Right lobe of liver (tissue), 6 donors: Measurements from ENCODE around the gene UBE2S. TPM values are rescaled to one million over a fixed set of nuclear protein-coding genes. Genes with fewer than 3 reads are reported as not detected.

ENCODE experiments used
- ATAC-seq, 4 donors: fragments of 200-7000 bp; cut with Tn5 transposase; one replicate each; pipeline ENCODE4 v1.9.1; 2020; ENCODE audit warnings: mild to moderate bottlenecking in 4 of 4, moderate library complexity in 4 of 4
- DNase-seq, 3 donors: peaks; one replicate each; pipeline ENCODE4 v3.0.0-alpha.2; 2020
- H3K27ac ChIP-seq, 3 donors: fragments of 200-600 bp; one replicate each; pipeline ENCODE4 v1.8.0; 2022
- H3K27me3 ChIP-seq, 2 donors: fragments of 200-600 bp; one replicate each; pipeline ENCODE4 v1.8.0; 2022
- H3K36me3 ChIP-seq, 4 donors: fragments of 200-600 bp; sonication (generic) in 1 of 4; one replicate each; pipeline versions ENCODE4 v1.5.1 to v1.8.0; 2017 to 2022; ENCODE audit warnings: control low read depth in 1 of 4
- H3K4me1 ChIP-seq, 4 donors: fragments of 200-600 bp; sonication (generic) in 1 of 4; one replicate each; pipeline versions ENCODE4 v1.5.1 to v1.8.0; 2017 to 2022; ENCODE audit warnings: control low read depth in 1 of 4
- H3K4me3 ChIP-seq, 3 donors: fragments of 200-600 bp; one replicate each; pipeline ENCODE4 v1.8.0; 2022
- H3K9me3 ChIP-seq, 4 donors: fragments of 200-600 bp; sonication (generic) in 1 of 4; one replicate each; pipeline versions ENCODE4 v1.5.1 to v1.8.0; 2017 to 2022; ENCODE audit warnings: control low read depth in 1 of 4
- POLR2A ChIP-seq: fragments of 450-650 bp; IDR thresholded peaks from one replicate; pipeline ENCODE4 v1.6.1; 2017; ENCODE audit warnings: antibody characterized with exemption, mild to moderate bottlenecking
- WGBS: methylation state at CpG from one replicate; pipeline ENCODE4 v1.1.6; 2018; ENCODE audit warnings: low coverage, low lambda C conversion rate; ENCODE audit not compliant: insufficient coverage; ENCODE audit errors: missing lambda C conversion rate; 5-methylcytosine and 5-hydroxymethylcytosine counted together
- intact Hi-C, 2 donors: fragments of 100-400 bp; cut with DNase I; formaldehyde crosslinking; loops; one replicate each; pipeline versions ENCODE4 v1.11.2 to v1.14.1; 2022
- total RNA-seq, 6 experiments: library from RNA; depleted of rRNA in 2 of 6; stranded (reverse); fragments of >200 nt in 2 of 6; fragmentation: NEBNext Ultra II Directional in 3 of 6; extraction: Animal tissue kit (Norgen Biotek cat#: 25700) in 3 of 6; gene quantifications; one replicate each; pipeline versions ENCODE4 v1.1.0 to v1.2.4, GENCODE V29; 2016 to 2023
- TF ChIP-seq, protein P1 (sequence below), 4 donors: fragments of 200-600 bp in 3 of 4; fragments of 450-650 bp in 1 of 4; IDR thresholded peaks; one replicate each; pipeline versions ENCODE4 v1.5.1 to v1.8.0; 2016 to 2022; ENCODE audit warnings: antibody characterized with exemption in 4 of 4, mild to moderate bottlenecking in 2 of 4
- donor health status: DM: no; HTN: yes; CAD: no.
- donor health status: DM: no; HTN: no; CAD: no.
- donor health status: DM: no; HTN: no; CAD: no.
- donor health status: DM: no; HTN: yes; CAD: no.
- donor health status: DM: no; HTN: yes; CAD: no.

The UBE2S gene
- total RNA-seq, 6 experiments from 2014 or later: 4.3 to 16.4 (median 9.1) TPM

DNA sequence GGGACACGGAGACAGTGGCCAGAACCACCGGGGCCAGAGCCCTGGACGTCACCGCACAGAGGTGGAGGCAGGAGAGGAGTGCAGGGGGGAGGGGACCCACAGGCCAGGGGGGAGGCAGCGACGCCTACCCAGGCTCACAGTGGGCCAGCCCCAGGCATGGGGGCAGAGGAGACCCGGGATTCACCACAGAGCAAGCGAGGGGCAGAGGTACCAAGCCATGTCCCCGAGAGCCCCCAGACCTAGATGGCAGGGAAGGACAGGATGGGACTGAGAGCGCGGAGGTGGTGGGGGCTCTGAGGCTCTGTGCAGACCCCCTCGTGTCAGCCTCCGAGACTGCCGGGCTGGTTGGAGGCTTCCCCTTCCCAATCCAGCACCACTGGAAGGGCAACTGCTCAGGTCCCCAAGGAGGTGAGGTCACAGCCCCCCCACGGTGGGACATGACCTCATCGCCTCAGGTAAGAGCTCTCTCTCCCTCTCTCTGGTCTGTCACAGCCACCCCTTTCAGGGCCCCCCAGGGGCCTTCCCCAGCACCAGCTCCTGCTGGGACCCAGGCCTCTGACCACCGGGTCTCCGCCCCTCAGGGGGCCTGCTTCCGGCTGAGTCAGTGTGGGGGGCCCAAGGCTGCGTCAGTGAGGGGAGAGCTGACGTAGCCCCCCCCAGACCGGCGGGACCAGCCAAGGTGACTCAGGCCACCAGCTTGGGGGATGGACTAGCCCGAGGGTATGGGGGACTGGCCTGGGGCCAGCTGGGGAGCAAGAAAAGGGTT, 35.1 kb downstream of the UBE2S start:
- WGBS: 33% methylated on average over 11 of the region's 24 CpGs
- peaks cover 0 to 23% of the 10 kb centered on the region in 2 donors for H3K27me3 ChIP-seq
- H3K9me3 ChIP-seq: no peaks in the 10 kb centered on the region
- H3K36me3 ChIP-seq: no peaks in the 10 kb centered on the region
- peak in 1 of 4 donors; percentile 3 for ATAC-seq
- TF ChIP-seq, protein P1, sequence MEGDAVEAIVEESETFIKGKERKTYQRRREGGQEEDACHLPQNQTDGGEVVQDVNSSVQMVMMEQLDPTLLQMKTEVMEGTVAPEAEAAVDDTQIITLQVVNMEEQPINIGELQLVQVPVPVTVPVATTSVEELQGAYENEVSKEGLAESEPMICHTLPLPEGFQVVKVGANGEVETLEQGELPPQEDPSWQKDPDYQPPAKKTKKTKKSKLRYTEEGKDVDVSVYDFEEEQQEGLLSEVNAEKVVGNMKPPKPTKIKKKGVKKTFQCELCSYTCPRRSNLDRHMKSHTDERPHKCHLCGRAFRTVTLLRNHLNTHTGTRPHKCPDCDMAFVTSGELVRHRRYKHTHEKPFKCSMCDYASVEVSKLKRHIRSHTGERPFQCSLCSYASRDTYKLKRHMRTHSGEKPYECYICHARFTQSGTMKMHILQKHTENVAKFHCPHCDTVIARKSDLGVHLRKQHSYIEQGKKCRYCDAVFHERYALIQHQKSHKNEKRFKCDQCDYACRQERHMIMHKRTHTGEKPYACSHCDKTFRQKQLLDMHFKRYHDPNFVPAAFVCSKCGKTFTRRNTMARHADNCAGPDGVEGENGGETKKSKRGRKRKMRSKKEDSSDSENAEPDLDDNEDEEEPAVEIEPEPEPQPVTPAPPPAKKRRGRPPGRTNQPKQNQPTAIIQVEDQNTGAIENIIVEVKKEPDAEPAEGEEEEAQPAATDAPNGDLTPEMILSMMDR (IDR thresholded peaks at IDR 0.05): no peak
- no peak for TF ChIP-seq POLR2A
- no peak overlapping the region for H3K27ac ChIP-seq
- H3K4me1 ChIP-seq: no peaks in the 10 kb centered on the region
- no peak overlapping the region for H3K4me3 ChIP-seq
- intact Hi-C loops: loop anchor here in 1 of 2 donors (10.0 kb wide), 1 partner anchor 78 kb away; no protein-coding TSS in a partner anchor
- DNase-seq: peak in 1 of 3 donors; percentile 19

DNA sequence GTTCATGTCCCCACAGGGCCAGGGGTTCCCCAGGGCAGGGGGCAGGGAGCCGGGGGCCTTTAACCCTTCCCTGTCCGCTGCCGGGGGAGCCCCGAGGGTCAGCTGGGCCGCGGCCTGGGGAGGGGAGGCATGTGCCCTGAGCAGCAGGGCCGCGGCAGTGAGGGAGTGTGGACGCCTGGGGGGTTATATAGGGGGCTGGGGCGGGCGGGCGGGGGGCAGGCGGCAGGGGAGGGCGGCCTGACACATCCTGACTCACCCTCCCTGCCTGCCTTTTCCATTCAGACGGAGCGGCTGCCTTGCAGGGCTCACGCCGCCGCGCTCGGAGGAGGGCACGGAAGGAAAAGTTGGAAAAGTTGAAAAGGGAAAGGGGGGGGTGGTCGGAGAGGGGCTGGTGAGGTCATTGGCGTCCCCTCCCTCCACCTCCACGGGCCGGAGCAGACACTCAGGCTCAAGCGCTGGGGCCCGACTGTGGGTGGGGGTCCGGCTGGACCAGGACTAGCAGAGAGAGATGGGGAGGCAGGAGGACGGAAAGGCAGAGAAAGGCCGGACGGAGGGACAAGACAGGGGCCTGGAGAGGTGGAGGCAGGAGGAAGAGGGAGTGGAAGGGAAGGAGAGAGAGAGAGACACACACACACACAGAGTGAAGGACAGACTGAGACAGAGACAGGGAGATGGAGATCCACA, 37.1 kb downstream of the UBE2S start, which contains the start of gene IL11:
IL11 (minus strand) TSS at position 159 of the 684 bp plus-strand sequence; CDS start at position 6, 153 bp downstream.
- H3K27me3 ChIP-seq: peaks cover 0 to 17% of the 10 kb centered on the region in 2 donors
- intact Hi-C loops: loop anchor here in 1 of 2 donors (10.0 kb wide), 1 partner anchor 76 kb away; no protein-coding TSS in a partner anchor
- H3K27ac ChIP-seq: no peak within 1 kb of the TSS
- no peaks in the 10 kb centered on the region for H3K4me1 ChIP-seq
- no peak for DNase-seq
- no peak within 1 kb of the TSS for H3K4me3 ChIP-seq
- ATAC-seq: no peak
- TF ChIP-seq POLR2A: no peak
- TF ChIP-seq, protein P1 (IDR thresholded peaks at IDR 0.05): no peak
- WGBS: 5% methylated on average over 29 of the region's 32 CpGs
- H3K36me3 ChIP-seq: no peaks in the 10 kb centered on the region
- H3K9me3 ChIP-seq: no peaks in the 10 kb centered on the region

DNA sequence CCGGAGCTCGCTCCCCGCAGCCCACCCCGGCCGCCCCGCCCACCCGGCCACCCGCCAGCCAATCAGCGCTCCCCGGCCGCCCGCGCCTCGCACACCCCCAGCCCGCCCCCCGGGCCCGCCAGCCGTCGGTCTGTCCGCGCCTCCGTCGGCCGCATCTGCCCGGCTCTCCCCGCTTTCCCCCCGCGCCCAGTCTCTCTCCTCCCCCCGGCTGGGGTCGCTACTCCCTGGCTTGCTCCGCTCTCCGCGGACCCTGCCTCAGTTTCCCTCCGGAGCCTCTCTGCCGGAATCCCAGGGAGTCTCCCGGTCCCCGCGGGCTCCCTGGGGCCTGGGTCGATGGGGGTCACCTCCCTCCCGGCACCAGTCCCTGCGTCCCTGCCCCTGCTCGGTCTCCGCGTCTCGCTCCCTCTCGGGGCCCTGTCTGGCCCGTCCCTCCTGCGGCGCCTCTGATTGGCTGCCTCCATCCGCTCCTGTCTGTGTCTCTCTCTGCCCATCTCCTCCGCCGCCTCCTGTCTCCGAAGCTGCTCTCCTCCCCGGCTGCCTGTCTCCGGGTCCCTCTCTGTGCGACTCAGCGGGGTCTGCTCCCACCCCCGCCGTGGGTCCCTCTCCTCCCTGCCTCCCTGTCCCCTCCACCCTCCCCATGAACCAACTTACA, 37.8 kb downstream of the UBE2S start:
- Histone ChIP-seq H3K27me3 (peaks cover 0 to 15% of the 10 kb centered on the region in 2 donors), H3K36me3 (no peaks in the 10 kb centered on the region), H3K27ac (no peak overlapping the region), H3K9me3 (no peaks in the 10 kb centered on the region), H3K4me1 (no peaks in the 10 kb centered on the region), H3K4me3 (no peak overlapping the region)
- intact Hi-C loops: loop anchor here in 1 of 2 donors (10.0 kb wide), 1 partner anchor 75 kb away; no protein-coding TSS in a partner anchor
- ATAC-seq (peak in 1 of 4 donors; percentile 6), DNase-seq (no peak)
- TF ChIP-seq, protein P1 (IDR thresholded peaks at IDR 0.05): no peak
- TF ChIP-seq POLR2A: no peak
- 4% methylated on average over 26 of the region's 59 CpGs for WGBS

DNA sequence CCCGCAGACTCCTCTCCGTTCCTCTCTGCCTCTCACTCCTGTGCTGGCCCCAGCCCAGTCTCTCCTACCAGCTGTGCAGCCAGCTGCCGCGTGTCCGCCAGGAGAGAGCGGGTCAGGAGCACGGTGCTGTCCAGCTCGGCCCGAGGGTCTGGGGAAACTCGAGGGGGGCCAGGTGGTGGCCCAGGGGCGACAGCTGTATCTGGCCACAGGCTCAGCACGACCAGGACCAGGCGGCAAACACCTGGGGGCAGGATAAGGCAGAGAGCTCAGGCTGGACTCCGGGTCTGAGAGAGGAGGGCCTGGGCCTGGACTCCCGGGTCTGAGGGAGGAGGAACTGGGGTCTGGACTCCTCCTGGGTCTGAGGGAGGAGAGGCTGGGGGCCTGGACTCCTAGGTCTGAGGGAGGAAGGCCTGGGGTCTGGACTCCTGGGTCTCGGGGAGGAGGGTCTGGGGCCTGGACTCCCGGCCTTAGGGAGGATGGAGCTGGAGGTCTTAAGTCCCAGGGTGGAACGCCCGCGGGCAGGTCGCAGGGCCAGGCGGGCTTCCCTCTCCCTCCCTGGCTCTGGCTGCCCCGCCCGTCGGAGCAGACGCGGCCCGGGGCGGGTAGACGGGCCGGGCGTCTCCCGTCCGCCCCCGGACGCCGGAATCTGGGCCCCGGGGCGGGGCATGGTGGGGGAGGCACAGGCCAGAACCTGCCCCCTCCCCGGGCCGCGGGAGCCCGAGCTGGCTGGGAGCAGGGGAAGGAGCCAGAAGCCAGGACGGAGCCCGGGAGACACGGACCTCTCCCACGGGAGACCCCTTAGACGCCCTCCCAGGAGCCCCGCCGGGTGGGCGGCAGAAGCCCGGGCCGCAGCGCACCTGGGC, 38.7 kb downstream of the UBE2S start:
- DNase-seq (no peak), ATAC-seq (peak; percentile 6 to 55 (median 29))
- no peaks in the 10 kb centered on the region for H3K4me1 ChIP-seq
- no peak for TF ChIP-seq POLR2A
- TF ChIP-seq, protein P1 (IDR thresholded peaks at IDR 0.05): no peak
- H3K4me3 ChIP-seq: no peak overlapping the region
- H3K27me3 ChIP-seq: peaks cover 0 to 15% of the 10 kb centered on the region in 2 donors
- no peaks in the 10 kb centered on the region for H3K9me3 ChIP-seq
- WGBS: 0% methylated on average over 8 of the region's 54 CpGs
- no peaks in the 10 kb centered on the region for H3K36me3 ChIP-seq
- H3K27ac ChIP-seq: no peak overlapping the region
- intact Hi-C loops: no loop called here
